Measurements from ENCODE around the gene CCNF. TPM values are rescaled to one million over a fixed set of nuclear protein-coding genes. Genes with fewer than 3 reads are reported as not detected.
"Not testable (repeated sequence)": the region's sequence is repeated elsewhere in the genome, so short reads cannot be mapped to it uniquely, and the experiment has no call there.

Gene CCNF
- polyA plus RNA-seq, 1 donor (not counting 4 experiments of a cell fraction or from before 2014, with no cell fraction given) = 3.5 TPM

DNA sequence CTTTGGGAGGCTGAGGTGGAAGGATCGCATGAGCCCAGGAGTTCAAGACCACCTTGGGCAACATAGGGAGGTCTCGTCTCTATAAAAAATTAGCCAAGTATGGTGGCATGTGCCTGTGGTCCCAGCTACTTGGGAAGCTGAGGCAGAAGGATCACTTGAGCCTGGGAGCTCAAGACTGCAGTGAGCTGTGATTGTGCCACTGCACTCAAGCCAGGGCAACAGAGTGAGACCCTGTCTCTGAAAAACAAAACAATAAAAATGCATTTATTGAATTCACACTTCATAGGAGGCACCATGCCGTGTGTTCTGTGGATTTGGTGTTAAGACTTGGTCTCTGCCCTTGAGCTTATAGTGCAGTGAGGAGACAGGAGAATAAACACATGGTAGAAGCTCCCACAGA lies 48.1 kb downstream of the CCNF start:
- H3K4me2 ChIP-seq (ENCODE audit: control insufficient read depth, extremely low read depth, insufficient read depth, low read depth, low read length) = no peak overlapping the region
- DNase-seq (ENCODE audit: low read depth, low spot score) = no peak

DNA sequence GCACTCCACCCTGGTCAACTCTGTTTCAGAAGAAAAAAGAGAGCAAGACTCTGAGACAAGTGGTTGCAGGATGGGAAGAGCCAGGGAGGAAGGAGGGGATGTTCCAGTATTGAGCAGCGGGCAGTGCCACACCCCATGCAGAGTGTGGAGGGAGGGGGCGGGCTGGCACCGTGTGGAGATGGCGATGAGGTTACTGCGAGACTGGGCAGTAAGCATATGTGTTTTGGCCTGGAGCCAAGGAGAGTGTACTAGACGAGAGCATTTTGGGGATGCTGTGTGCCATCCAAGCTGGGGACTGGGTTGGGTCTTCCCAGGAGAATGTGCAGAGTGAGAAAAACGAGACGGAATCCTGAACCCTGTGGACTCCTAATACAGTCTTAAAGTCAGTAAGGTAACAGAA lies 49.0 kb downstream of the CCNF start:
- FAIRE-seq (no peak), DNase-seq (ENCODE audit: low read depth, low spot score) (no peak)
- peaks cover 1% of the 10 kb centered on the region for H3K79me2 ChIP-seq (ENCODE audit: control insufficient read depth, insufficient read depth, low read length)
- H3K9ac ChIP-seq (ENCODE audit: control insufficient read depth, extremely low read depth, insufficient read depth, low read length) = no peak overlapping the region
- dilution Hi-C loops (cut with MboI; ENCODE audit: extremely low pct_ligation_motif_present, low sequenced_read_pairs) = no loop called here
- H3K27ac ChIP-seq (ENCODE audit: control insufficient read depth, insufficient read depth, low read length) = no peak overlapping the region
- no peak overlapping the region for H3K4me2 ChIP-seq (ENCODE audit: control insufficient read depth, extremely low read depth, insufficient read depth, low read depth, low read length)
- H3K4me1 ChIP-seq (ENCODE audit: control insufficient read depth, extremely low read depth, insufficient read depth, low read length) = peaks cover 6% of the 10 kb centered on the region
- no peak for TF ChIP-seq EZH2 (IDR thresholded peaks at IDR 0.05; ENCODE audit: low read length)
- TF ChIP-seq, protein P1, sequence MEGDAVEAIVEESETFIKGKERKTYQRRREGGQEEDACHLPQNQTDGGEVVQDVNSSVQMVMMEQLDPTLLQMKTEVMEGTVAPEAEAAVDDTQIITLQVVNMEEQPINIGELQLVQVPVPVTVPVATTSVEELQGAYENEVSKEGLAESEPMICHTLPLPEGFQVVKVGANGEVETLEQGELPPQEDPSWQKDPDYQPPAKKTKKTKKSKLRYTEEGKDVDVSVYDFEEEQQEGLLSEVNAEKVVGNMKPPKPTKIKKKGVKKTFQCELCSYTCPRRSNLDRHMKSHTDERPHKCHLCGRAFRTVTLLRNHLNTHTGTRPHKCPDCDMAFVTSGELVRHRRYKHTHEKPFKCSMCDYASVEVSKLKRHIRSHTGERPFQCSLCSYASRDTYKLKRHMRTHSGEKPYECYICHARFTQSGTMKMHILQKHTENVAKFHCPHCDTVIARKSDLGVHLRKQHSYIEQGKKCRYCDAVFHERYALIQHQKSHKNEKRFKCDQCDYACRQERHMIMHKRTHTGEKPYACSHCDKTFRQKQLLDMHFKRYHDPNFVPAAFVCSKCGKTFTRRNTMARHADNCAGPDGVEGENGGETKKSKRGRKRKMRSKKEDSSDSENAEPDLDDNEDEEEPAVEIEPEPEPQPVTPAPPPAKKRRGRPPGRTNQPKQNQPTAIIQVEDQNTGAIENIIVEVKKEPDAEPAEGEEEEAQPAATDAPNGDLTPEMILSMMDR (optimal IDR thresholded peaks at IDR 0.05 in 1 of 3, IDR thresholded peaks at IDR 0.05 in 1 of 3, conservative IDR thresholded peaks at IDR 0.05 in 1 of 3; ENCODE audit: extremely low read depth in 1 of 3, insufficient read depth in 2 of 3, low read length in 3 of 3) = no peak
- no peak overlapping the region for H3K4me3 ChIP-seq (ENCODE audit: control insufficient read depth in 2 of 3, extremely low read depth in 1 of 3, insufficient read depth in 2 of 3, low read depth in 1 of 3, low read length in 3 of 3)
- no peak overlapping the region for H2AFZ ChIP-seq (ENCODE audit: control insufficient read depth, low read length)
- H4K20me1 ChIP-seq (ENCODE audit: control insufficient read depth, extremely low read depth, insufficient read depth, low read length) = peaks cover 6% of the 10 kb centered on the region
- H3K27me3 ChIP-seq (ENCODE audit: control insufficient read depth, extremely low read depth, insufficient read depth, low read length) = no peaks in the 10 kb centered on the region
- H3K36me3 ChIP-seq (ENCODE audit: control insufficient read depth in 2 of 2, extremely low read depth in 1 of 2, insufficient read depth in 2 of 2, low read length in 2 of 2) = peaks cover 0 to 1% of the 10 kb centered on the region in 2 experiments
- no peaks in the 10 kb centered on the region for H3K9me3 ChIP-seq (ENCODE audit: control insufficient read depth, low read depth, low read length)
- H3K9me1 ChIP-seq (ENCODE audit: control insufficient read depth, extremely low read depth, insufficient read depth, low read length) = no peaks in the 10 kb centered on the region

More for the DNA sequence above, 48.1 kb downstream of the CCNF start:
- H3K4me1 ChIP-seq (ENCODE audit: control insufficient read depth, extremely low read depth, insufficient read depth, low read length) = peaks cover 6% of the 10 kb centered on the region
- dilution Hi-C loops (cut with MboI; ENCODE audit: extremely low pct_ligation_motif_present, low sequenced_read_pairs) = no loop called here
- H3K4me3 ChIP-seq (ENCODE audit: control insufficient read depth in 2 of 3, extremely low read depth in 1 of 3, insufficient read depth in 2 of 3, low read depth in 1 of 3, low read length in 3 of 3) = no peak overlapping the region
- no peak for FAIRE-seq
- no peak for TF ChIP-seq EZH2 (IDR thresholded peaks at IDR 0.05; ENCODE audit: low read length)
- TF ChIP-seq, protein P1 (optimal IDR thresholded peaks at IDR 0.05 in 1 of 3, IDR thresholded peaks at IDR 0.05 in 1 of 3, conservative IDR thresholded peaks at IDR 0.05 in 1 of 3; ENCODE audit: extremely low read depth in 1 of 3, insufficient read depth in 2 of 3, low read length in 3 of 3) = no peak
- peaks cover 1% of the 10 kb centered on the region for H3K79me2 ChIP-seq (ENCODE audit: control insufficient read depth, insufficient read depth, low read length)
- H3K36me3 ChIP-seq (ENCODE audit: control insufficient read depth in 2 of 2, extremely low read depth in 1 of 2, insufficient read depth in 2 of 2, low read length in 2 of 2) = peaks cover 0 to 1% of the 10 kb centered on the region in 2 experiments
- H3K9ac ChIP-seq (ENCODE audit: control insufficient read depth, extremely low read depth, insufficient read depth, low read length) = no peak overlapping the region
- H4K20me1 ChIP-seq (ENCODE audit: control insufficient read depth, extremely low read depth, insufficient read depth, low read length) = peaks cover 9% of the 10 kb centered on the region
- H2AFZ ChIP-seq (ENCODE audit: control insufficient read depth, low read length) = no peak overlapping the region
- no peaks in the 10 kb centered on the region for H3K9me1 ChIP-seq (ENCODE audit: control insufficient read depth, extremely low read depth, insufficient read depth, low read length)
- H3K9me3 ChIP-seq (ENCODE audit: control insufficient read depth, low read depth, low read length) = no peaks in the 10 kb centered on the region
- no peak overlapping the region for H3K27ac ChIP-seq (ENCODE audit: control insufficient read depth, insufficient read depth, low read length)
- peaks cover 2% of the 10 kb centered on the region for H3K27me3 ChIP-seq (ENCODE audit: control insufficient read depth, extremely low read depth, insufficient read depth, low read length)

- FAIRE-seq; H3K4me1 ChIP-seq (ENCODE audit: control insufficient read depth, extremely low read depth, insufficient read depth, low read length); H3K9me1 ChIP-seq (ENCODE audit: control insufficient read depth, extremely low read depth, insufficient read depth, low read length); H4K20me1 ChIP-seq (ENCODE audit: control insufficient read depth, extremely low read depth, insufficient read depth, low read length); H3K79me2 ChIP-seq (ENCODE audit: control insufficient read depth, insufficient read depth, low read length); H3K9me3 ChIP-seq (ENCODE audit: control insufficient read depth, low read depth, low read length); H3K36me3 ChIP-seq (ENCODE audit: control insufficient read depth in 2 of 2, extremely low read depth in 1 of 2, insufficient read depth in 2 of 2, low read length in 2 of 2); H3K9ac ChIP-seq (ENCODE audit: control insufficient read depth, extremely low read depth, insufficient read depth, low read length); H3K4me2 ChIP-seq (ENCODE audit: control insufficient read depth, extremely low read depth, insufficient read depth, low read depth, low read length); H3K4me3 ChIP-seq (ENCODE audit: control insufficient read depth in 2 of 3, extremely low read depth in 1 of 3, insufficient read depth in 2 of 3, low read depth in 1 of 3, low read length in 3 of 3); H3K27ac ChIP-seq (ENCODE audit: control insufficient read depth, insufficient read depth, low read length); H2AFZ ChIP-seq (ENCODE audit: control insufficient read depth, low read length); dilution Hi-C loops (cut with MboI; ENCODE audit: extremely low pct_ligation_motif_present, low sequenced_read_pairs); DNase-seq (ENCODE audit: low read depth, low spot score); H3K27me3 ChIP-seq (ENCODE audit: control insufficient read depth, extremely low read depth, insufficient read depth, low read length): not testable (repeated sequence)
Measured at GRCh38 chr16:2479996-2480395, 50.7 kb downstream of the CCNF start.

Measured in keratinocyte (primary cell).